ENCODE results near the gene CERCAM. TPM values are rescaled to one million over a fixed set of nuclear protein-coding genes. Genes with fewer than 3 reads are reported as not detected.
A peak's percentile ranks its signal among the peaks of the same experiment; 100 is the strongest.
"Not testable (repeated sequence)": the region's sequence is repeated elsewhere in the genome, so short reads cannot be mapped to it uniquely, and the experiment has no call there.

Gene CERCAM
- total RNA-seq, 3 donors from 2014 or later: 0.30 to 0.63 (median 0.34) TPM

DNA sequence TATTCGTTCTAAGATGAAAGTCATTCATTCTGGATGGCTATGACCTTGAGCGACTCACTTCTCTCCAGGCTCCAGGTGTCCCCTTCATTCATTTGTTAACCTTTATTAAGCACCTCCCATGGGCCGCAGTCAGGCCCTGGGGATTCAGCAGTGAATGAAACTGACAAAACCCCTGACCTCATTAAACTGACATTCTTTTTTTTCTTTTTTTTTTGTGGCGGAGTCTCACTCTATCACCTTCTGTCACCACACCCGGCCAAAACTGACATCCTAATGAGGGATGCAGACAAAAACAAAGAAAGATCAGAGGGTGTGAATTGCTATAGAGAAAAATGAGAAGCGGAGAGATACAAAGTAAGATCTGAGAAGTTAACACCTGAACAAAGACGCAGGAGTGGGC, 18.6 kb downstream of the CERCAM start:
- DNase-seq (no peak), ATAC-seq (no peak)
- Mint-ChIP-seq H3K27me3 (ENCODE audit: low read depth) (no peaks in the 10 kb centered on the region), H3K36me3 (ENCODE audit: insufficient read depth) (no peaks in the 10 kb centered on the region), H3K4me1 (ENCODE audit: low read depth) (peaks cover 5% of the 10 kb centered on the region), H3K4me3 (no peak overlapping the region), H3K9me3 (no peaks in the 10 kb centered on the region)

DNA sequence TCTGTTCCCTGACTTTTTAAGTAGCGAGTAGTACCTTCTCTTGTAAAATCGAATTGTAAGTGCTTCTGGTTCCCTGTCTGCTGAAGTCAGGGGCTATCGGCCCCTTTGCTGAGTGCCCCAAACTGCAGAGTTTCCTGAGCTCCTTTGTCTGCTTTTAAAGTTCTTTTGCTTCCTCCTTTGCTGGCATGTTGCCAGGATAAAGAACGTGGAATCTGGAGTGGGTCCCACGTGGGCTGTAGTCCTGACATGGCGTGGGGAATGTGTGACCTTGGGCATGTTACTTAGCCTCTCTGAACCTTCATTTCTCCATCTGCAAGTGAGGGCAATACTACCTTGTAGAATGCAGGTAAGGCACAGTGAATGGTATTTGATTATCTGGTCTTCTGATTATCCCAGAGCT, 21.5 kb downstream of the CERCAM start:
- H3K9me3 Mint-ChIP-seq: no peaks in the 10 kb centered on the region
- DNase-seq: no peak
- H3K4me3 Mint-ChIP-seq: no peak overlapping the region
- H3K36me3 Mint-ChIP-seq (ENCODE audit: insufficient read depth): no peaks in the 10 kb centered on the region
- H3K27me3 Mint-ChIP-seq (ENCODE audit: low read depth): no peaks in the 10 kb centered on the region
- no peak for ATAC-seq
- H3K4me1 Mint-ChIP-seq (ENCODE audit: low read depth): peaks cover 5% of the 10 kb centered on the region

DNA sequence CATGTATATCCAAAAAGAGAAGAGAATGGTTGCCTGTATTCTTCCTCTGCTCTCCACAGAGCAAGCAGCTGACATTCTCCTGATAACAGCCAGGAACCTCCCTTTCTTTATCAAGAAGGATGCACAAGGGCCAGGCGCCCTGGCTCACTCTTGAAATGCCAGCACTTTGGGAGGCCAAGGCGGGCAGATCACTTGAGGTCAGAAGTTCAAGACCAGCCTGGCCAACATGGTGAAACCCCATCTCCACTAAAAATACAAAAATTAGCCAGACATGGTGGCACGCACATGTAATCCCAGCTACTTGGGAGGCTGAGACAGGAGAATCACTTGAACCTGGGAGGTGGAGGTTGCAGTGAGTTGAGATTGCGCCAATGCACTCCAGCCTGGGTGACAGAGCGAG, 25.8 kb downstream of the CERCAM start:
- ATAC-seq; H3K4me1 Mint-ChIP-seq (ENCODE audit: low read depth); H3K36me3 Mint-ChIP-seq (ENCODE audit: insufficient read depth); H3K4me3 Mint-ChIP-seq; DNase-seq; H3K9me3 Mint-ChIP-seq; H3K27me3 Mint-ChIP-seq (ENCODE audit: low read depth): not testable (repeated sequence)

DNA sequence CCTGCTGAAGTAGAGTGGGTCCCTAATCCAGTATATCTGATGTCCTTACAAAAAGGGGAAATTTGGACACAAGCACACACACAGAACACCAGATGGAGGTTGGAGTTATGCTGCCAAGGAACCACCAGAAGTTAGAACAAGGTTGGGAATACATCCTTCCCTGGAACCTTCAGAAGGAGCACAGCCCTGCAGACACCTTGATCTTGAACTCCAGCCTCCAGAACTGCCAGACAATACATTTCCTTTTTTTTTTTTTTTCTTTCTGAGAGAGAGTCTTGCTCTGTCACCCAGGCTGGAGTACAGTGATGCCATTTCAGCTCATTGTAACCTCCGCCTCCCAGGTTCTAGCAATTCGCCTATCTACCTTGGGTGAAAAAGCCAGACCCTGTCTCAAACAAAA, 28.1 kb downstream of the CERCAM start:
- no peak for ATAC-seq

DNA sequence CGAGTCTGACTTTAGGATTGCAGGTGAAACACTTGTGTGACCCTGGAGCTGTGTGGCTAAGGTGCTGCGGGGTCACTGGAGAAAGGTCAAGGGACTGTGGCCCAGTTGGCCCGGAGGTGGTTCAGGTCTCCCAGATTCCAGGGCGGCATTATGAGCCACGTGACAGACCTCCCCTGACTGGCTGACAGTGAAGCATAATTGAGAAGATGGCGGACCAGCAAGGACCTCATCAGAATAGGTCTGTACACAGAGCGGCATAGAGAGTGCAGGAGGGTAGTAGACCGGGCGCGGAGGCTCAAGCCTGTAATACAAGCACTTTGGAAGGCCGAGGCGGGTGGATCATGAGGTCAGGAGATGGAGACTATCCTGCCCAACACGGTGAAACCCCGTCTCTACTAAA, 34.3 kb downstream of the CERCAM start:
- no peak for ATAC-seq
- no peak for DNase-seq
- H3K4me1 Mint-ChIP-seq (ENCODE audit: low read depth): peaks cover 15% of the 10 kb centered on the region
- H3K4me3 Mint-ChIP-seq: peak overlapping the region; percentile 60
- no peaks in the 10 kb centered on the region for H3K27me3 Mint-ChIP-seq (ENCODE audit: low read depth)
- H3K9me3 Mint-ChIP-seq: no peaks in the 10 kb centered on the region
- H3K36me3 Mint-ChIP-seq (ENCODE audit: insufficient read depth): peaks cover 11% of the 10 kb centered on the region

More for the DNA sequence above, 28.1 kb downstream of the CERCAM start:
- no peaks in the 10 kb centered on the region for H3K4me1 Mint-ChIP-seq (ENCODE audit: low read depth)
- no peaks in the 10 kb centered on the region for H3K9me3 Mint-ChIP-seq
- no peak overlapping the region for H3K4me3 Mint-ChIP-seq
- no peaks in the 10 kb centered on the region for H3K27me3 Mint-ChIP-seq (ENCODE audit: low read depth)
- DNase-seq: no peak
- no peaks in the 10 kb centered on the region for H3K36me3 Mint-ChIP-seq (ENCODE audit: insufficient read depth)

DNA sequence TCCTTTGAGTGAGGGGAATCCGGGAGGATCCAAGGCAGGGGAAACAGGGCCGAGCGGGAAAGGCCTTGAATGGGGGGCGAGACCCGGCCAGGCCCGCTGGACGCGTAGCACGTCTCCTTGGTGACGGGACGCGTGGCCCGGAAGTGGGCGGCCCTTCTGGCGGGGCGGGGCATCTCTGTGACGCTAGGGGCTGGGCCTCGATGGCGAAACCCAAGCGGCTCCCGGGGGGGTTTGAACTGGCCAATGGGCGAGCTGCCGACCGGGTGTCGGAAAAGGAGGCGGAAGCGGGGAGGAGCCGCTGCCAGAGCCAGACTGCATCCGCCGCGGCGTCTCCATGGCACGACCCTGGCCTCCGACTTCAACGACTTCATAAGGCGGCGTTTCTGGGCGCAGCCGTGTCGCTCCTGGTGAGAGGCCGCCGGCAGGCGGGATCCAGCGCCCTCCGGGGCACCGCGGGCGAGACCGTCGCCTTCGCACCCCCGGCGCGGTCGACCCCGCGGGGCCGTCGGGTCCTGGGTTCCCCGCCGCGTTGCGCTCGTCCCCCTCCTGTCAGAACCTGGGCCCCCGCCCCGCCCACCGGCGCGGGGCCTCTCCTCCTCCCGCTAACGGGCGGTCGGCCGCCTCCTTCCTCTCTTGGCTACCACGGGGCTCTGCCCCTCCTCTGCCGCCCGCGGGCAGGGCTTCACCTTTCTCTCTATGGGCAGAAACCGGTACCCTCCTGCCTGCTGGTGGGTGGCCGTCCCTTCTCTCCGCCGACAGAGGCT, 35.4 kb downstream of the CERCAM start, which contains the start of gene ODF2:
Gene ODF2, plus strand, starts transcription at position 158 of the 764 bp plus-strand sequence. Its CDS starts 86 bp downstream, at position 244.
- peak within 1 kb of the TSS; percentile 89 for H3K4me3 Mint-ChIP-seq
- DNase-seq: peak; percentile 98
- peaks cover 17% of the 10 kb centered on the region for H3K36me3 Mint-ChIP-seq (ENCODE audit: insufficient read depth)
- peaks cover 15% of the 10 kb centered on the region for H3K4me1 Mint-ChIP-seq (ENCODE audit: low read depth)
- no peaks in the 10 kb centered on the region for H3K9me3 Mint-ChIP-seq
- H3K27me3 Mint-ChIP-seq (ENCODE audit: low read depth): no peaks in the 10 kb centered on the region
- ATAC-seq: peak; percentile 90 to 92

DNA sequence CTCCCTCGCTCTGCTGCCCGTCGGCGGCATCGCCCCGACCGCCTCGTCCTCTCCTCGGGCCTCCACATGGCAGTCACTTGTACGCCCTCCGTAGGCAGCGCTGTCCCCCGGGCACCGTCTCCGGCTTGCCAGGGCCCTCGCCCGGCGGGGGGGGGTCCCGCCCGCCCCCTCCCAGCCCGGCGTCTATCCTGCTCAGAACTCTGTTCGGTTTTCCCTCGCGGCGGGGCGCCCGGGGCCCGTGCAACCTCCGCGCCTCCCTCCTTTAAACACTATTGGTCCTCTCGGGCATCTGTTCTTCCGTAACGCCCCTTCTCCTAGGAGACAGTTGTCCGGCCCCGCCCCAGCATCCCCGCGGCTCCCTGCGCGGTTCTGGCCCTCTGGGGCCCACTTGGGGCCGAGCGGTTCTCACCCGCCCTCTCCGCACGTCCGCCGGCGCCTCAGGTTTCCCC, 36.0 kb downstream of the CERCAM start:
- peak overlapping the region; percentile 89 for H3K4me3 Mint-ChIP-seq

DNA sequence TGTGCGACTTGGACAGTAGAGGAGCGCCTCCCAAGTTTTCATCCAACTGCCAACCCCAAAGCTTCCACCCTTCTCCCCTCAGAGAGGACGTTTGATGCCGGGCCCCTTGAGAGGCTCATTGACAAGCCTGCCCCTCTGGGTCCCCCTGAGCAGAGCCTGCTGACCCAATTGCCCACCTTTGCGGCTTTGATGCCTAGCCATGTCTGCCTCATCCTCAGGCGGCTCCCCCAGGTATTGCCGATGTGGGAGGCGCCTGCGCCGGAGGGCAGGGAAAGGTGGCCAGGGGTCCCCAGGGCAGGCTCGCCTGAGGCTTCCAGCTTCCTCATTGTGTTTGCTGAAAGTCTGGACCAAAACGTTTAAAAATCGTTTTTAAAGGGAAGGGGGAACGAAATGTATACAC, 36.5 kb downstream of the CERCAM start:
- Mint-ChIP-seq H3K4me3 (peak overlapping the region; percentile 89), H3K4me1 (ENCODE audit: low read depth) (peaks cover 15% of the 10 kb centered on the region), H3K27me3 (ENCODE audit: low read depth) (no peaks in the 10 kb centered on the region), H3K9me3 (no peaks in the 10 kb centered on the region), H3K36me3 (ENCODE audit: insufficient read depth) (peaks cover 24% of the 10 kb centered on the region)
- no peak for ATAC-seq
- DNase-seq: no peak

More for the DNA sequence above, 36.0 kb downstream of the CERCAM start:
- no peaks in the 10 kb centered on the region for H3K9me3 Mint-ChIP-seq
- ATAC-seq: peak; percentile 68 to 71
- H3K4me1 Mint-ChIP-seq (ENCODE audit: low read depth): peaks cover 15% of the 10 kb centered on the region
- H3K36me3 Mint-ChIP-seq (ENCODE audit: insufficient read depth): peaks cover 21% of the 10 kb centered on the region
- H3K27me3 Mint-ChIP-seq (ENCODE audit: low read depth): no peaks in the 10 kb centered on the region
- peak; percentile 62 for DNase-seq

DNA sequence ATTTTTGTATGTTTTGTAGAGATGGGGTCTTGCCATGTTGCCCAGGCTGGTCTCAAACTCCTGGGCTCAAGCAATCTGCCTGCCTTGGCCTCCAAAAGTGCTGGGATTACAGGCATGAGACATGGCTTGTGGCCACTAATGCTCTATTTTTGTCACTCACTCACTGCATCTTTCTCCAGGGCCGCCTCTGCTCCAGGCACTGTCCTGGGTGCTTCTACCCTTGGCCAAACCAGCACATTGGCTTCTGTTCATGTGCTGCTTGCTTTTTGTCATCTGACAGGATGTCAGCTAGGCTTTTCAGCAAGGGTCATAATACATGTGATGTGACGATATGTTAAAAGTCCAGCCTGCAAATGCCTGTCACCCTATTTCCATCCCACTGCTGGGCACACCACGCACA, 38.4 kb downstream of the CERCAM start:
- ATAC-seq: no peak
- no peak overlapping the region for H3K4me3 Mint-ChIP-seq

DNA sequence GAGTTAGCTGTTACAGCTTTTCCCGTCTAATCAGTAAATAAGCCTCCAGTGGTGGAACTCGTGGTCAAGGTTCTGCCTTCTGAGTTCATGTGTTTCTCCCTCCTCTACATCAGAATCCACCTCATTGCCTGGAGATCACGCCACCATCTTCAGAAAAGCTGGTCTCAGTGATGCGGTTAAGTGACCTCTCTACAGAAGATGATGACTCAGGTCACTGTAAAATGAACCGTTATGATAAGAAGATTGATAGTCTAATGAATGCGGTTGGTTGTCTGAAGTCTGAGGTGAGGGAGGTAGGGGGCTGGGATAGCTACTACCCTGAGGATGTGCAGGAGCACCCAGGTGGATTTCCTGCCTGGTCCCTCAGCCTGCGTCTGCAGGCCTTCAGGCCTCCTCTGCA, 48.4 kb downstream of the CERCAM start:
- H3K36me3 Mint-ChIP-seq (ENCODE audit: insufficient read depth): peaks cover 17% of the 10 kb centered on the region
- no peak overlapping the region for H3K4me3 Mint-ChIP-seq
- DNase-seq (no peak), ATAC-seq (no peak)
- H3K27me3 Mint-ChIP-seq (ENCODE audit: low read depth): no peaks in the 10 kb centered on the region
- H3K9me3 Mint-ChIP-seq: no peaks in the 10 kb centered on the region
- H3K4me1 Mint-ChIP-seq (ENCODE audit: low read depth): peaks cover 2% of the 10 kb centered on the region

More for the DNA sequence above, 38.4 kb downstream of the CERCAM start:
- H3K4me1 Mint-ChIP-seq (ENCODE audit: low read depth): peaks cover 15% of the 10 kb centered on the region
- DNase-seq: no peak
- H3K36me3 Mint-ChIP-seq (ENCODE audit: insufficient read depth): peaks cover 27% of the 10 kb centered on the region
- H3K9me3 Mint-ChIP-seq: no peaks in the 10 kb centered on the region
- no peaks in the 10 kb centered on the region for H3K27me3 Mint-ChIP-seq (ENCODE audit: low read depth)

DNA sequence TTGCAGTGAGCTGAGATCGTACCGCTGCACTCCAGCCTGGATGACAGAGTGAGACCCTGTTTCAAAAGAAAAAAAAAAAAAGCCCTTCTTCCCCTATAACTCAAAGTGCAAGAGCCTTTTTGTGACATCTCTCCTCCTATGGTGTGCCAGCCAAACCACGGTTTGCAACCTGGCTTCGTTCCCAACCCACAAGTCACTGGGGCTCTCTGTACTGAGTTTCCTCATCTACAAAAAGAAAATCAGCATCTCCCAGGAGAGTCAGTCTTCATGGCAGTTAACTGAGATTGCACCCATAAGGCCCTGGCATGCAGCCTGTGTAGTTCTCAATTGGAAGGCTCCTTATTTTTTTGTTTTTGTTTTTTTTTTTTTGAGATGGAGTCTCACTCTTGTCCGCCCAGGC, 49.9 kb downstream of the CERCAM start:
- no peaks in the 10 kb centered on the region for H3K9me3 Mint-ChIP-seq
- ATAC-seq: no peak
- peaks cover 2% of the 10 kb centered on the region for H3K4me1 Mint-ChIP-seq (ENCODE audit: low read depth)
- H3K36me3 Mint-ChIP-seq (ENCODE audit: insufficient read depth): peaks cover 23% of the 10 kb centered on the region
- no peak for DNase-seq
- H3K4me3 Mint-ChIP-seq: no peak overlapping the region
- H3K27me3 Mint-ChIP-seq (ENCODE audit: low read depth): no peaks in the 10 kb centered on the region

DNA sequence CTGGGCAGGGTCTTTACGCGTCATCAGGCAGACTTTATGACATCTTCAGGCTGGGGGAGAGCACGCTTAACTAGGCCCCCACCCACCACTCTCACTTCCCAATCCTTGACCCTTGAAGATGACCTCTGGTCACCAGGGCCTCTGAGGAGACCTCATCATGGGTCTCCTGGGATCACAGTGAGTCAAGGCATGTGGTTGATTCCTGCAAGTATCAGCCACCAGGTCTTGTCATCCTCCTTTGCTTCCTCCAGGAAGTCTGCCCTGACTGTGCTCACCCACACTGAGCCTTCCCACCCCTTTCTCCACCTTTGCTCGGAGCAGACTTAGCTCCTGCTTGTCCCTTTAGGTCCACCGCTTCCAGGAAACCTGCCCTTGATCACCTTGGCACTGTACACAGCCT, 52.4 kb downstream of the CERCAM start:
- peaks cover 29% of the 10 kb centered on the region for H3K36me3 Mint-ChIP-seq (ENCODE audit: insufficient read depth)
- H3K9me3 Mint-ChIP-seq: no peaks in the 10 kb centered on the region
- H3K27me3 Mint-ChIP-seq (ENCODE audit: low read depth): no peaks in the 10 kb centered on the region
- DNase-seq (no peak), ATAC-seq (no peak)
- no peak overlapping the region for H3K4me3 Mint-ChIP-seq
- H3K4me1 Mint-ChIP-seq (ENCODE audit: low read depth): peaks cover 2% of the 10 kb centered on the region

DNA sequence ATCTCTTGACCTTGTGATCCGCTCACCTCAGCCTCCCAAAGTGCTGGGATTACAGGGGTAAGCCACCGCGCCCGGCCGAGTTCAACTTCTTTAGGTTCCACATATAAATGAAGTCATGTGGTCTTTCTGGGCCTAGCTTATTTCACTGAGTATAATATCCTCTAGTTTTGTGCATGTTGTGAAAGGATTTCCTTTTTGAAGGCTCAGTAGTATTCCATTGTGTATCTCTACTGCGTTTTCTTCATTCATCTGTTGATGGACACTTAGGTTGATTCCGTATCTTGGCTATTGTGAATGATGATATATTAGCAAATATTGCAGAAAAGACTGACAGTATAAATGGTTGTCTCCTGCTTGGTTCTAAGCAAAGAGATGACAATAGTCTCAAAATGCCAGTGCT, 55.2 kb downstream of the CERCAM start:
- Mint-ChIP-seq H3K9me3 (no peaks in the 10 kb centered on the region), H3K27me3 (ENCODE audit: low read depth) (no peaks in the 10 kb centered on the region), H3K36me3 (ENCODE audit: insufficient read depth) (peaks cover 34% of the 10 kb centered on the region), H3K4me3 (no peak overlapping the region), H3K4me1 (ENCODE audit: low read depth) (no peaks in the 10 kb centered on the region)
- ATAC-seq: no peak
- no peak for DNase-seq

DNA sequence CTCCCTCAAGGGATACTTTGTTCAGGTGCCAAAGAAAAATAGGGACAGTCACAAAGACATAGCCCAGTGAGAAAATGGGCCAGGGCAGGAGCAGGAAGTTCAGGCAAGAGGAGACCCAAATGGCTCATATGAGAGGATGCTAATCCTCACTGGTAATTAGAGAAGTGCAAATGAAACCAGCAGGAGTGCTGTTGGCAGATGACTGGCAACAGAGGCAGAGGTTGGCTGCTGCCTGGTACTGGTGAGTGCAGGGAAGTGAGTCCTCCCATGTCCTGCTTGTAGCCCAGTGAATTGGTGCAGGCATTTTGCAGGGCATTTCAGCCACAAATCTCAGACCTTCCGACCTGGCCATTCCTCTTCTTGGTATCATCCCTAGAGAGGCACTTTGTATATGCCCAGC, 58.6 kb downstream of the CERCAM start:
- DNase-seq (no peak), ATAC-seq (no peak)
- H3K27me3 Mint-ChIP-seq (ENCODE audit: low read depth): no peaks in the 10 kb centered on the region
- H3K4me1 Mint-ChIP-seq (ENCODE audit: low read depth): no peaks in the 10 kb centered on the region
- no peaks in the 10 kb centered on the region for H3K9me3 Mint-ChIP-seq
- H3K4me3 Mint-ChIP-seq: no peak overlapping the region
- H3K36me3 Mint-ChIP-seq (ENCODE audit: insufficient read depth): peaks cover 38% of the 10 kb centered on the region

DNA sequence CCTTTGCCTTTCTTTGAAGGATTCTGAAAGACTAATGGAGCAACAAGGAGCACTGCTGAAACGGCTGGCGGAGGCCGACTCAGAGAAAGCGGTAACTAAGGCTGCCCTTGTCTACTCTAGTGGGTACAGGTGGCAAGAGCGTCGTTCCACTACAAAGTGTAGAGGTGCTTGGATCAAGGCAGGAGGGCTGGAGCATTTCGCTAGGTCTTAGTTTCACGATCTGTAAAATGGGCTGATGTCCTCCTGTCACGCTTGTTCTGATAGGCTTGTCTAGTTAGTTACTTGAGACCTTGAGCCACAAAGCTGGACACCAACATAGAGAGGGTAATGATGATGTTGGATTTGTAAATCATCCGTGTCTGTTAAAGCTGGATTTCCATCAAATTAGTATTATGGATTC, 60.9 kb downstream of the CERCAM start:
- Mint-ChIP-seq H3K27me3 (ENCODE audit: low read depth) (no peaks in the 10 kb centered on the region), H3K4me1 (ENCODE audit: low read depth) (no peaks in the 10 kb centered on the region), H3K9me3 (no peaks in the 10 kb centered on the region), H3K36me3 (ENCODE audit: insufficient read depth) (peaks cover 34% of the 10 kb centered on the region), H3K4me3 (no peak overlapping the region)
- DNase-seq: no peak
- no peak for ATAC-seq

All from activated T-cell treated with anti-CD3 and anti-CD28 coated beads, Interleukin-2, amount 50 U/mL, for 4 hours (primary cell).